NB4 (cell line): ENCODE results near the gene ICE1.

Experiments
- DNase-seq: peaks from one replicate; pipeline ENCODE4 v3.0.0; 2010; ENCODE audit warnings: low read depth
- H3K4me3 ChIP-seq: one replicate; pipeline ENCODE4 v1.5.1; 2011; ENCODE audit warnings: mild to moderate bottlenecking, low read depth, low read length, moderate library complexity
- CTCF ChIP-seq: IDR thresholded peaks from one replicate; pipeline ENCODE4 v1.5.1; 2012; ENCODE audit warnings: low read depth, low read length
- MAX ChIP-seq: IDR thresholded peaks from 2 replicates; pipeline ENCODE4 v1.6.1; 2011; ENCODE audit warnings: low read depth, low read length
- MYC ChIP-seq: IDR thresholded peaks from 2 replicates; pipeline ENCODE4 v1.6.1; 2011; ENCODE audit warnings: low read depth, low read length
- POLR2A ChIP-seq: IDR thresholded peaks from 2 replicates; pipeline ENCODE4 v1.6.1; 2011; ENCODE audit warnings: mild to moderate bottlenecking; ENCODE audit not compliant: insufficient read length; ENCODE audit errors: extremely low read depth

The ICE1 gene

GRCh38 chr5:5421149-5421960 is 1.1 kb upstream of the ICE1 start:
- peak overlapping the region; percentile 90 for H3K4me3 ChIP-seq
- peak; percentile 68 for DNase-seq
- TF ChIP-seq POLR2A: no peak
- TF ChIP-seq CTCF: no peak
- TF ChIP-seq MYC: no peak
- 0 out of 2 replicates have a peak, but pooled peaks have one; percentile 48 for TF ChIP-seq MAX

- TF ChIP-seq MYC (no peak), POLR2A (no peak), MAX (no peak), CTCF (no peak)
- DNase-seq: peak; percentile 21
- H3K4me3 ChIP-seq: peak overlapping the region; percentile 88
Measured at GRCh38 chr5:5422819-5423515, 490 bp downstream of the ICE1 start.

- DNase-seq: peak; percentile 11
- no peak for TF ChIP-seq CTCF
- TF ChIP-seq POLR2A: no peak
- TF ChIP-seq MAX: no peak
- no peak for TF ChIP-seq MYC
- peak overlapping the region; percentile 88 for H3K4me3 ChIP-seq
Measured at GRCh38 chr5:5423586-5423985, 1.1 kb downstream of the ICE1 start.

GRCh38 chr5:5424736-5425135 is 2.3 kb downstream of the ICE1 start:
- DNase-seq: peak; percentile 29
- TF ChIP-seq POLR2A (no peak), MAX (no peak), MYC (no peak), CTCF (no peak)
- peak overlapping the region; percentile 9 for H3K4me3 ChIP-seq

DNA sequence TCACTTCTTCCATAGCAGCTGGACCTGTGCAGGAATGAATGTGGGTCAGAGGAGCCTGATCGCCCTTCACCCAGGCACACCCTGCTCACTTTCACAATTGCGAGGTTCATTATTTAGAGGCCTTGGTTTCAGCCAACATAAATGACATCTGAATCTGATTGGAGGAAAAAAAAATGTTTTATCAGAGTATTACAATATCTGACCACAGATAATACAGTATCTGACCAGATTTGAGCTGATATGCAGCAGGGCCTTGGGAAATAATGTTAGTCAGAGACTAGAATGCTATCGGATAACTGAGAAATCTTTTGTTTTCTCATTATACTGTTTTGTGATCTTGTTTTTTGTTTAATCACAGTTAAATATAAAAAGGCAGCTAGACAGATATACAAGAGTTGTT is 7.7 kb downstream of the ICE1 start:
- no peak for DNase-seq
- no peak overlapping the region for H3K4me3 ChIP-seq
- TF ChIP-seq MAX (no peak), POLR2A (no peak), CTCF (no peak), MYC (no peak)
